Lung (tissue), 12 donors: Measurements from ENCODE around the gene TRMT44. TPM values are rescaled to one million over a fixed set of nuclear protein-coding genes. Genes with fewer than 3 reads are reported as not detected.

Experiments
- ATAC-seq: fragments of 200-7000 bp; cut with Tn5 transposase; one replicate; pipeline ENCODE4 v1.9.1; 2020; ENCODE audit warnings: moderate number of reproducible peaks; ENCODE audit not compliant: insufficient read depth, low FRiP score
- DNase-seq, 3 donors: peaks; one replicate each; pipeline ENCODE4 v3.0.0-alpha.2; 2013 to 2017
- H3K27ac ChIP-seq, 2 donors: one replicate each; pipeline ENCODE4 v1.5.1; 2013; ENCODE audit warnings: mild to moderate bottlenecking in 2 of 2, moderate library complexity in 2 of 2, control low read depth in 1 of 2, inconsistent platforms in 1 of 2, low read depth in 1 of 2, low read length in 1 of 2
- H3K27me3 ChIP-seq, 3 donors: one replicate each; pipeline ENCODE4 v1.5.1; 2013; ENCODE audit warnings: low read length in 2 of 3; ENCODE audit not compliant: control insufficient read depth in 3 of 3, insufficient read depth in 3 of 3
- H3K36me3 ChIP-seq, 4 donors: one replicate each; pipeline ENCODE4 v1.5.1; 2013; ENCODE audit warnings: low read length in 4 of 4, mild to moderate bottlenecking in 1 of 4, moderate library complexity in 1 of 4; ENCODE audit not compliant: control insufficient read depth in 4 of 4, insufficient read depth in 4 of 4
- H3K4me1 ChIP-seq, 5 donors: one replicate each; pipeline ENCODE4 v1.5.1; 2013; ENCODE audit warnings: low read length in 5 of 5, mild to moderate bottlenecking in 2 of 5, moderate library complexity in 1 of 5; ENCODE audit not compliant: control insufficient read depth in 5 of 5, insufficient read depth in 5 of 5
- H3K4me3 ChIP-seq: one replicate; pipeline ENCODE4 v1.5.1; 2013; ENCODE audit warnings: mild to moderate bottlenecking, control low read depth, moderate library complexity
- H3K9ac ChIP-seq, 2 donors: one replicate each; pipeline ENCODE4 v1.5.1; 2013; ENCODE audit warnings: low read length in 2 of 2, control low read depth in 1 of 2; ENCODE audit not compliant: insufficient read depth in 1 of 2
- H3K9me3 ChIP-seq, 4 donors: one replicate each; pipeline ENCODE4 v1.5.1; 2013; ENCODE audit warnings: low read length in 3 of 4, mild to moderate bottlenecking in 1 of 4, moderate library complexity in 1 of 4; ENCODE audit not compliant: control insufficient read depth in 4 of 4, insufficient read depth in 3 of 4
- WGBS, 2 donors: extraction: QIAGEN DNeasy Blood & Tissue Kit; methylation state at CpG; one replicate each; pipeline ENCODE4 v1.1.7; 2013; 5-methylcytosine and 5-hydroxymethylcytosine counted together
- polyA plus RNA-seq, 2 donors: library from polyadenylated mRNA; stranded (reverse); fragments of 200-250 nt; gene quantifications; one replicate each; pipeline ENCODE4 v1.2.1, GENCODE V29; 2013
- total RNA-seq, 2 donors: library from RNA; depleted of rRNA in 1 of 2; stranded (reverse); fragments of >200 nt in 1 of 2; gene quantifications; one replicate each; pipeline ENCODE4 v1.2.1, GENCODE V29; 2014 to 2021
- TF ChIP-seq, protein P1 (sequence below): IDR thresholded peaks from 2 replicates; pipeline ENCODE4 v1.5.1; 2012; ENCODE audit warnings: mild to moderate bottlenecking; ENCODE audit errors: control extremely low read depth, extremely low read depth
- donor health status: control.
- donor health status: control.
- donor health status: Bipolar disorder and iron deficiency.
- donor health status: healthy.
- donor health status: DM: yes; HTN: yes; CAD: no.

TRMT44 gene
- total and polyA plus RNA-seq, 4 donors, result 7.3 to 24.8 (median 15.0) TPM

DNA sequence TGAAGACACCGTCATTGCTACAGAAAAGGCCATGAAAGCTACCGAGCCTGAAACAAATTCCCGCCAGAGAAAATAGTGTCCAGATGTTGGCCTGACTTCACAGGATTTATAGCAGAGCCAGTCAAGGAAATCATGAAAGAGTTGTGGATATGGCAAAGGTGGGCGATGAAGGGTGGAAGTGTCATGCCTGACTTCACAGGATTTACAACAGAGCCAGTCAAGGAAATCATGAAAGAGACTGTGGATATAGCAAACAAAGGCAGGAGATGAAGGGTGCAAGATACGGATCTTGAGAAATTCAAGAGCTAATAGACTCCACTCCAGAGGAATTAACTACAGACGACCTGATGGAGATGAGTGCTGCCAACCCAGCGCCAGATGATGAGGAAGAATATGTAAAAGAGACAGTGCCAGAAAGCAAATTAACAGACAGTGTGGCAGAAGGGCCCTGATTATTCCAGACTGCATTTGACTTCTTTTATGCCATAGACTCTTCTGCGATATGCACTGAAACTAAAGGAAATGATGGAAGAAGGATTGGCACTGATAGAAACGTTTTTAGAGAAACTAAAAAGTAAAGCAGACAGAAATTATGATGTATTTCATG lies 17.2 kb downstream of the TRMT44 start:
- TF ChIP-seq, protein P1, sequence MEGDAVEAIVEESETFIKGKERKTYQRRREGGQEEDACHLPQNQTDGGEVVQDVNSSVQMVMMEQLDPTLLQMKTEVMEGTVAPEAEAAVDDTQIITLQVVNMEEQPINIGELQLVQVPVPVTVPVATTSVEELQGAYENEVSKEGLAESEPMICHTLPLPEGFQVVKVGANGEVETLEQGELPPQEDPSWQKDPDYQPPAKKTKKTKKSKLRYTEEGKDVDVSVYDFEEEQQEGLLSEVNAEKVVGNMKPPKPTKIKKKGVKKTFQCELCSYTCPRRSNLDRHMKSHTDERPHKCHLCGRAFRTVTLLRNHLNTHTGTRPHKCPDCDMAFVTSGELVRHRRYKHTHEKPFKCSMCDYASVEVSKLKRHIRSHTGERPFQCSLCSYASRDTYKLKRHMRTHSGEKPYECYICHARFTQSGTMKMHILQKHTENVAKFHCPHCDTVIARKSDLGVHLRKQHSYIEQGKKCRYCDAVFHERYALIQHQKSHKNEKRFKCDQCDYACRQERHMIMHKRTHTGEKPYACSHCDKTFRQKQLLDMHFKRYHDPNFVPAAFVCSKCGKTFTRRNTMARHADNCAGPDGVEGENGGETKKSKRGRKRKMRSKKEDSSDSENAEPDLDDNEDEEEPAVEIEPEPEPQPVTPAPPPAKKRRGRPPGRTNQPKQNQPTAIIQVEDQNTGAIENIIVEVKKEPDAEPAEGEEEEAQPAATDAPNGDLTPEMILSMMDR, result no peak
- ATAC-seq, result no peak
- Histone ChIP-seq H3K4me3 (no peak overlapping the region), H3K9ac (no peak overlapping the region), H3K27ac (no peak overlapping the region), H3K9me3 (no peaks in the 10 kb centered on the region), H3K27me3 (no peaks in the 10 kb centered on the region), H3K4me1 (peaks cover 0 to 1% (median 0%) of the 10 kb centered on the region in 5 donors), H3K36me3 (peaks cover 25 to 40% (median 37%) of the 10 kb centered on the region in 4 donors)
- DNase-seq, result no peak
- WGBS, 2 donors, result 82 to 89% methylated on average over 9 of the region's 9 CpGs

DNA sequence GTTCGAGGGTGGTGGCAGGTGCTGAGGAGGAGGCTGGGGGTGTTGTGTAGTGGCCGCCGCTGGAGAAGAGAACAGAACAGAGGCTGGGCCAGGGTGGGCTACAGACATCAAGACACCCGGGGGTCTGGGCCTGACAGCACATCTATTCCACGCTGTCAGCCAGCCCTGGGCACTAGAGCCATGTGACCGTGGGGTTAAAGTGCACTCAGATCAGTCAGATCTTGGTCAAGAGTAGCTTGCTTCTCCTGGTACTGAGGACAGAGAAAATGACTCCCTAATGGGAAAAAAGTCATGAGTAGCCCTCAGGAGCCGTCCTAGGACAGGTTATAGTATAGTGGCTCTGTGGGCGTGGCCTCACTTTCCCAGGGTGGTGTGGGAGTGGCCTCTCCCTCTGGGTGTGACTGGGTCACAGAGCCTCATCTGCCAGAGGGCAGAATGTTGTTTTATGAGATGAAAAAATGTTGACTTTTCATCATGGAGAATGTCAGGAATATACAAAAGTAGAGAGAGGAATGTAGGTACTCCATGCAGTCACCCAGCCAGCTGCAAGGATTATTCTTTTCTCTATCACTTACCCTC lies 19.4 kb downstream of the TRMT44 start:
- H3K27ac ChIP-seq, result no peak overlapping the region
- H3K36me3 ChIP-seq, result peaks cover 21 to 26% (median 24%) of the 10 kb centered on the region in 4 donors
- no peak for ATAC-seq

DNA sequence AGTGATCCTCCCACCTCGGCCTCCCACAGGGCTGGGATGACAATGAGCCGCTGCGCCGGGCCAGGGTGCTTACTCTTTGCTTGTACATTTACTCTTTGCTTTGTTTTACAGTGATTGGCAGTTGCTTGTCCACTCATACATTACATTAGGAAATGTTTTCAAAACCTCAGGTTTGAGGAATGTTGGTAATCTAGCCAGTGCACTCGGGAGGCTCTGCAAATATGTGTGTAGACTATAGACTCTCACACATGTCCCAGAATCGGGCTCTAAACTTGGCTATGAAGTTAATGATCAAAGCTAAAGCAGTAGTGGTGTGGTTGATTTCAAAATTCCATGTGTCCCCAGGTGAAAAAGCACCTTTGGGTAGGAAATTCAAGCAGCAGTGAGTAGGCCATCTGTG lies 20.5 kb downstream of the TRMT44 start:
- H3K27me3 ChIP-seq, result no peaks in the 10 kb centered on the region
- TF ChIP-seq, protein P1, result no peak
- no peaks in the 10 kb centered on the region for H3K9me3 ChIP-seq
- no peak for DNase-seq
- H3K9ac ChIP-seq, result no peak overlapping the region
- no peak for ATAC-seq
- H3K27ac ChIP-seq, result no peak overlapping the region
- no peak overlapping the region for H3K4me3 ChIP-seq
- WGBS, 2 donors, result 92 to 93% methylated on average over 6 of the region's 6 CpGs
- H3K4me1 ChIP-seq, result peaks cover 0 to 3% (median 0%) of the 10 kb centered on the region in 5 donors
- peaks cover 16 to 30% (median 23%) of the 10 kb centered on the region in 4 donors for H3K36me3 ChIP-seq

More for the DNA sequence above, 19.4 kb downstream of the TRMT44 start:
- Histone ChIP-seq H3K9me3 (no peaks in the 10 kb centered on the region), H3K4me3 (no peak overlapping the region), H3K4me1 (peaks cover 0 to 3% (median 0%) of the 10 kb centered on the region in 5 donors), H3K9ac (no peak overlapping the region), H3K27me3 (no peaks in the 10 kb centered on the region)
- TF ChIP-seq, protein P1, result no peak
- DNase-seq, result no peak
- 89 to 90% methylated on average over 8 of the region's 8 CpGs for WGBS, 2 donors
